Measurements from ENCODE around the gene RASSF7.
"Not testable (repeated sequence)": the region's sequence is repeated elsewhere in the genome, so short reads cannot be mapped to it uniquely, and the experiment has no call there.

Gene RASSF7

GRCh38 chr11:567011-567628 is 6.3 kb downstream of the RASSF7 start:
- no peak for DNase-seq (ENCODE audit: low read depth in 2 of 2)

DNA sequence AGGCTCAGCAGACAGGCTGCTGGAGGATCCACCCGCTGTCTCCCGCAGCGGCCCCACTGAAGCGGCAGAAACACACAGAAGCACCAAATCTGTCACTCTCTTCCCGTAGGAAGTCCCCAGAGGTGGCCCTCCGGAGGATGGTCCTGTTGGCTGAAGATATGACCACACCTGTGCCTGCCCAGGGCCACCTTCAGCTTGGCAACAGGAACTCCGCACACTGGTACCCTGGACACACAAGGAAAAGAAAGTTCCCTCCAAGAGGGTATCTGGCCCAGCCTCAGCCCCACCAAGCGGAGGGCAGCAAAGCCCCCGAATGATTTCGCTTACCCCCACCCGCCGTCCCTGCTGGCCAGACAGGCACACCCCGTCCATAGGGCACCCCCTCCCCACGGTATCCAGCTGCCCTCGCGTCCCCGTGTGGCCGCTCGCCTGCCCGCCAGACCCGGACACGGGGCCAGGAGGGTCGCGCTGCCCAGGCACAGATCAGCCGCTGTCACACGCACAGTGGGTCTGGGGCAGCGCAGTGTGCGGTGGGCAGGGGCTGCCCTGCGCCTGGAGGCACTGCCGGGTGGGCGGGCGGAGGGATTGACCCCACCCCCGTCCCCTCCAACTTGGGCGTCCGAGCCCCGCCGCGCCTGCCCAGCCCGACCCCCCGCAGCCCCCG is 7.0 kb downstream of the RASSF7 start:
- DNase-seq (ENCODE audit: low read depth in 2 of 2) = no peak

GRCh38 chr11:568306-569157 is 7.8 kb downstream of the RASSF7 start:
- DNase-seq (ENCODE audit: low read depth in 2 of 2) = peak; percentile 78 to 81

GRCh38 chr11:569158-569885 is 8.6 kb downstream of the RASSF7 start:
- DNase-seq (ENCODE audit: low read depth in 2 of 2) = no peak

GRCh38 chr11:571802-572185 is 11.0 kb downstream of the RASSF7 start:
- DNase-seq (ENCODE audit: low read depth in 2 of 2) = no peak

DNA sequence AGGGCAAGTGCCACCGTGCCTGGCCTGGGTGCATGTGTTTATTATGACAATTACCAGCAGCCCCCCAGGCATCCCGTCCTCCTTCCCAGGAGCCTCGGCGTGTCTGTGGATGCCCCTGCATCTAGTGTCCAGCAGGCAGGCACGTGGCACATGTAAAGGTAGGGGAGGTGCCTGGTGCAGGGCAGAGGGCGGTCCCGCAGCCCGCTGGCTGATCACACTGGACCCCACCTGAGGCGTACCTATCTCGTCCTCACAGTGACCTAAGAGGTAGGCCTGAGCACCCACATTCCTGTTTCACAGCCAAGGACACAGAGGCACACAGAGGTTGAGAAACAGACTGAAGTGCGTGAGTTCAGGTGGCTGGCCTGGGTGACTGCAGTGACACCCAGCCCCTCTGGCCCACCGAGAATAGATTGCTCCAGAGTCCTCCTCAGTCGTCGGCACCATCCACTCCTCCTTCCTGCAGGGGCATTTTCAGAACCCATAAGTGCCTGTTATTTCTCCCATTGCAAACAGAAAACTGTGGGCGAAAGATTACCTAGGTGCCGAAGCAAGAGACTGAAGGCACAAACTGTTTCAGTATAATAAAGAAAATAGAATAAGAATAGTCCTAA is 12.5 kb downstream of the RASSF7 start:
- DNase-seq (ENCODE audit: low read depth in 2 of 2) = no peak

- DNase-seq (ENCODE audit: low read depth in 2 of 2) = not testable (repeated sequence)
Measured at GRCh38 chr11:574031-574570, 13.3 kb downstream of the RASSF7 start.

DNA sequence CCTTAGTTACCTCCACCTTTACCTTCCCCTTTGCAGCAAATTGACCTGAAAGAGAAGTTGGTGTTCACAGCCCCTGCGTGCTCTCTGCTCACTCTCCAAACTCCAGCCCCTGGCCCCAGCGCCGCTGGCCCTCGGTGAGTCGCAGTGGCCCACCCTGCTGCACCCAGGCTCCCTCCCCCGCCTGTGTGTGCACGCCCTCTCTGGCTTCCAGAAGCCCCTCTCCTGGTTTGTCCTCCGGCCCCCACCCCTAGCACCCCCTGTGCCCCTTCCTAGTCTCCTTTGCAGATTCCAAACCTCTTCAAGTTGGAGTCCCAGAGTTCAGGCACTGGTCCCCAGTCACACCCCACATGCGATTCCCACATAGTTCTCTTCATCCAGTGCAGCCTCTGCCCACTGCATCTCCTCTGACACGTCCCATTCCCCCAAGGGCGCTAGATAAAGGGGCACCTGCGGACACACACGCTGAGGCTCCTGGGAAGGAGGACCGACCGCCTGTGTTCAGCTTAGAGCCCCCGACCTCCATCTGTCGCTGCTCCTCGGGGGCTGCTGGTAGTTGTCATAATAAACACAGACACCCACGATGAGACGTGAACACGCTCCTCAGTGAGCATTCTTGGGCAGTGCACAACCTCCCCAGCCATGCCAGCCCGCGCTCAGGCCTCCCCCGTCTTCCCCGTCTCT is 14.0 kb downstream of the RASSF7 start:
- DNase-seq (ENCODE audit: low read depth in 2 of 2) = no peak

DNA sequence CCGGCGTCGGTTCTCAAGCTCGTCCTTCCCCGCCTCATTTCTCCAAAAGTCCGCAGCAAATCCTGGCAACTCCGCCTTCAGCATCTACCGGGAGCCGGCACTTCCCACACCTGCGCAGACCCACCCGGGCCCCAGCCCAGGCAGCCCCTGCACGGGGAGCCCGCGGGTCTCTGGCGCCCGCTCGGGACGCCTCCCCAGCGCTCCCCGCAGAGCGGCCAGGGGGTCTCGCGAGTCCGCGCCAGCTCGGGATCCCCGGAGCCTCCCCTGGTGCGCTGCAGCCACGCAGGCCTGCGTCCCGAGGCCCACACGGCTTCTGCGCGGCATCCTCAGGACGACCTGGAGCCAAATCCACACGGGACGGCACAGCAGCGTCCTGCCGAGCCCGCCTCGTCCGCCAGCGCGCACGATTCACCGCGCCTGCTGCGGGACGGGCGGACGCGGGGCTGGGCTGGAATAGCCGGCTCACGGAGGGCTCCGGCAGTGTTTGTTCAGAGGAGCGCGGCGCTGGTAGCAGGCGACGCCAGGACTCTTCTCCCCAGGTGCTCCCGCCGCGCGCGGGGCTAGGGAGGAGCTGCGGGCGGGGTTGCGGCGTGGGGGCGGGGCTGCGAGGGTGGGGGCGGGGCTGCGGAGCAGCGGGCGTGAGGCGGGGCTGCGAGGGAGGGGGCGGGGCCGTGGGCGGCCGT is 14.7 kb downstream of the RASSF7 start:
- DNase-seq (ENCODE audit: low read depth in 2 of 2) = no peak

GRCh38 chr11:575996-576768 is 15.4 kb downstream of the RASSF7 start, which contains the start of gene PHRF1:
TSS of gene PHRF1 (plus strand) at chr11:576470. CDS start at chr11:581513, 5,043 bp downstream.
- DNase-seq (ENCODE audit: low read depth in 2 of 2) = peak; percentile 86 to 93

DNA sequence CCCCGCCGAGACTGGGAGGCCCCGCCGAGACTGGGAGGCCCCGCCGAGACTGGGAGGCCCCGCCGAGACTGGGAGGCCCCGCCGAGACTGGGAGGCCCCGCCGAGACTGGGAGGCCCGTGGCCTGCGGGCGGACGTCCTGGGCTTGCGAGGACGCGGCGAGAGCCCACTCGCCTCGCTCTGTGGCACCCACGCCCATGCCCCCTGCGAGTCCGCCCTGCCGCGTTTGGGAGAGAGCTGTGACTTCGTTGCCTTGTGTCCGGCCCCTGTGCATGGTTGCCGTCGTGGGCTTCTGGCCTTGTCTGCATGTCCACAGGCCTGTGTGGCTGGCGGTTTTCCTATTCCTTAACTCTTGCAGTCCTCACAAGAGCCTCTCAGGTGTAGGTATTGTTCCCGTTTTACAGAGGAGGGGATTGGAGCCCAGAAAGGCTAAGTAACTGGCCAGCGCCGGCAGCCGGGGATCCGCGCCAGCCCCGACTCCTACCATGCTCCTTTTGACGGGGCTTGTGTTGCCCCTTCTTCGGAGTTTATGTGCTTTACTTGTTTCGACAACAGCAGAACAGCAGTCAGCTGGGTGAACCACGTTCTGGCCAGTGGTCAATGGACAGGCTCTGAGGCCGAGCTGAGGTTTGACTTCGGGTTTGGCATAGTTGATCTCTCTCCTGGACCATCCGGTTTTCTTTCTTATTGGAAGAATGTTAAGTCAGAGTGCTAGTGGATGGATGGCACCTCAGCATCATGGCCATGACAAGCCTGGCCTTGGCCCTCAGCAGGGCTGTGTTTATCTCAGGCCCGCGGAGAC is 16.2 kb downstream of the RASSF7 start:
- DNase-seq (ENCODE audit: low read depth in 2 of 2) = no peak

DNA sequence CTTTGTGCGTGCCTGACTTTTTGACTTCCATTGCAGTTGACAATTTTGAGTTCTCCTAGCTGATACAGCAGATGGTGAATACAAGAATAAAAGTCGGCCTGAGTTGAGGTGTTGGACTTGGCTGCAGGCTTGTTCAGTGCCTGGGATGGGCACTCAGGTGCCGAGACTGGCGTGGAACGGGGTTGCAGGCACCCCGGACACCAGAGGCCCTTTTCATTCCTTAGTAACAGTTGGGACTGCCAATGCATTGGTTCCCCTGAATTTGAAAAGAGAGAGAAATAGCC is 16.8 kb downstream of the RASSF7 start:
- no peak for DNase-seq (ENCODE audit: low read depth in 2 of 2)

DNA sequence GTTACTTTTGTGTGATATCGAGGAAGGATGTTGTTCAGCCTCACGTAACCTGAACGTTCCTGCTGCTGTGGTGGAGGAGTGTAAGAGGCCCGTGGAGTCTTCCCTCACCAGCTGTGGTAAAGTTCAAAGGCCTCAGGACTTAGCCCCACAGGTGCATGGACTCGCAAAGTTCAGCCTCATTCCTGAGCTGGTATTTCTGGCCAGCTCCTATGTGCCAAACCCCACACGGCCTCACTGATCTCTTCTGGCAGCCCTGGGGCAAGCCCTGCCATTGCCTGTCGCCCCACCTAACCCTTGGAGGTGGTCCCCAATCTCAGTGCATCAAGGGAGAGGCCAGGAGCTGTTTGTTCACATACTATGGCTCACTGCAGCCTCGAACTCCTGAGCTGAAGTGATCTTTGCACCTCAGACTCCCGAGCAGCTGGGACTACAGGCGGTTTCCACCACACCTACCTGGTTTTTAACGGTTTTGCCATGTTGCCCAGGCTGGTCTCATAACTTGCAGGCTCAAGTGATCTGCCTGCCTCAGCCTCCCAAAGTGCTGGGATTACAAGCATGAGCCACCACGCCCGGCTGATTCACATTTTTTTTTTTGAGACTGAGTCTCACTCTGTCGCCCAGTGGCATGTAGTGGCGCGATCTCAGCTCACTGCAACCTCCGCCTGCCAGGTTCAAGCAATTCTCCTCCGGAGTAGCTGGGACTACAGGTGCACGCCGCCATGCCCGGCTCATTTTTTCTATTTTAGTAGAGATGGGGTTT is 17.7 kb downstream of the RASSF7 start:
- DNase-seq (ENCODE audit: low read depth in 2 of 2) = no peak

DNA sequence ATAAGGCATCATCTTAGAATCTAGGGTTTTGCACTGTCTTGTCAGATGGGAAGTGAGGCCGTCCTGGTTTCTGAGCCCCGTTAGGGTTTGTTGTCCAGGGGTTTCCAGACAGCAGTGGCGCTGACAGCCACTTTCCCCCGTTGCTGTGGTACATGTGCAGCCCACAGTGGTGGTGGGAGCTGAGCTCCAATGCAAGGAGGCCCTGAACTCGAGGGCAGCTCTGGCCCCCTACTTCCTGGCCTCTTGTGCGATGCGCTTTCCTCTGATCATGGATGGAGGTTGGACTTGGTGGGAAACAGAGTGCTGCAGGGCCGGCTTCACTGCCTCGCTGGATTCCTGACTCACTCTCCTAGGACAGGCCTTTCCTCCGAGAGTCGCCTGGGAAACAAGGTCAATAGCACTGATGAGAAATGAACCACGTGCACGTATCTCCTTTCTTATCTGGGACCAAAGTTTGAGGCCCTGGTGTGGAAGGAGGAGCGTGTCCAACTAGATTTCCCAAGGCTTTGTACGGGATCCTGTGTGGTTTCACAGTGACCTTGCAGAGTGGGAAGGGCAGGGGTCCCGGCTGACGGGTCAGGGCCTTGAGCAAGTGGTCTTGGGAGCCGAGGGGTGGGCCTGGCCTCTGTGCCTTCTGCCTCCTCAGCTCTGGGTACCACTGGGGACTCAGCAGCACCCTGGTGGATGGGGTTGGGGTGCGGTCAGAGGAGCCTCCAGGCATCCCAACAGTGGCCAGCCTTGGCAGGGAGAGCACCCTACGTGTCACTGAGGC is 19.2 kb downstream of the RASSF7 start:
- no peak for DNase-seq (ENCODE audit: low read depth in 2 of 2)

- no peak for DNase-seq (ENCODE audit: low read depth in 2 of 2)
Measured at GRCh38 chr11:581342-581741, 20.6 kb downstream of the RASSF7 start.

- DNase-seq (ENCODE audit: low read depth in 2 of 2) = no peak
Measured at GRCh38 chr11:581752-582151, 21.0 kb downstream of the RASSF7 start.

GRCh38 chr11:584287-584686 is 23.5 kb downstream of the RASSF7 start:
- no peak for DNase-seq (ENCODE audit: low read depth in 2 of 2)
